Stomach (tissue), 9 donors: ENCODE measurements around the gene PRDM12. TPM values are rescaled to one million over a fixed set of nuclear protein-coding genes. Genes with fewer than 3 reads are reported as not detected.

Experiments used
- DNase-seq, 2 donors: peaks; one replicate each; pipeline versions ENCODE4 v3.0.0 to v3.0.0-alpha.2; 2013 to 2019
- H3K27ac ChIP-seq, 5 donors: fragments of 200-600 bp in 4 of 5; sonication (generic) in 4 of 5; one replicate each; pipeline ENCODE4 v1.5.1; 2013 to 2019; ENCODE audit warnings: mild to moderate bottlenecking in 1 of 5, moderate library complexity in 1 of 5
- H3K27me3 ChIP-seq, 3 donors: fragments of 200-600 bp; sonication (generic); one replicate each; pipeline ENCODE4 v1.5.1; 2017 to 2019; ENCODE audit warnings: mixed run types in 1 of 3
- H3K36me3 ChIP-seq, 4 donors: fragments of 200-600 bp; sonication (generic); 1 replicate in 3 of 4; 2 replicates in 1 of 4; pipeline ENCODE4 v1.5.1; 2016 to 2019
- H3K4me1 ChIP-seq, 4 donors: fragments of 200-600 bp; sonication (generic); one replicate each; pipeline ENCODE4 v1.5.1; 2016 to 2019
- H3K4me3 ChIP-seq, 4 donors: fragments of 200-600 bp; sonication (generic) in 3 of 4; one replicate each; pipeline ENCODE4 v1.5.1; 2016 to 2019; ENCODE audit warnings: mild to moderate bottlenecking in 1 of 4
- H3K9me3 ChIP-seq, 4 donors: fragments of 200-600 bp; sonication (generic); one replicate each; pipeline ENCODE4 v1.5.1; 2016 to 2019
- EP300 ChIP-seq: sonication (generic); formaldehyde crosslinking; IDR thresholded peaks from one replicate; pipeline ENCODE4 v1.6.1; 2017; ENCODE audit warnings: antibody characterized with exemption
- POLR2A ChIP-seq, 4 donors: fragments of 450-650 bp; IDR thresholded peaks; one replicate each; pipeline ENCODE4 v1.6.1; 2016; ENCODE audit warnings: antibody characterized with exemption in 4 of 4, control low read depth in 2 of 4, mild to moderate bottlenecking in 1 of 4, moderate library complexity in 1 of 4
- POLR2AphosphoS5 ChIP-seq, 3 donors: sonication (generic); formaldehyde crosslinking; IDR thresholded peaks; one replicate each; pipeline ENCODE4 v1.6.1; 2016; ENCODE audit warnings: antibody characterized with exemption in 3 of 3
- WGBS, 5 donors: extraction: QIAGEN DNeasy Blood & Tissue Kit in 3 of 5; methylation state at CpG; one replicate each; pipeline versions ENCODE4 v1.1.5 to v1.1.7; 2013 to 2018; 5-methylcytosine and 5-hydroxymethylcytosine counted together
- intact Hi-C: fragments of 100-400 bp; cut with DNase I; formaldehyde crosslinking; loops from one replicate; pipeline ENCODE4 v1.15.1; 2023; ENCODE audit warnings: low total_unique reads
- polyA plus RNA-seq, 3 donors: library from polyadenylated mRNA; stranded (reverse); fragments of 200-250 nt; gene quantifications; one replicate each; pipeline ENCODE4 v1.2.3, GENCODE V29; 2013
- total RNA-seq, 5 donors: library from RNA; depleted of rRNA; stranded (reverse); fragments of >200 nt; gene quantifications; one replicate each; pipeline versions ENCODE4 v1.1.0 to v1.2.3, GENCODE V29; 2014 to 2016
- TF ChIP-seq, protein P1 (sequence below), 7 experiments: fragments of 450-650 bp in 4 of 7; fragments of 200-600 bp in 3 of 7; sonication (generic) in 3 of 7; IDR thresholded peaks; one replicate each; pipeline ENCODE4 v1.5.1; 2016 to 2019; ENCODE audit warnings: antibody characterized with exemption in 7 of 7, control low read depth in 2 of 7, mild to moderate bottlenecking in 1 of 7
- donor health status: healthy with polysubstance abuse.
- donor health status: Bipolar disorder and iron deficiency.
- donor health status: healthy.

The PRDM12 gene
- total and polyA plus RNA-seq, 8 donors: 0.08 TPM; not detected in 7

DNA sequence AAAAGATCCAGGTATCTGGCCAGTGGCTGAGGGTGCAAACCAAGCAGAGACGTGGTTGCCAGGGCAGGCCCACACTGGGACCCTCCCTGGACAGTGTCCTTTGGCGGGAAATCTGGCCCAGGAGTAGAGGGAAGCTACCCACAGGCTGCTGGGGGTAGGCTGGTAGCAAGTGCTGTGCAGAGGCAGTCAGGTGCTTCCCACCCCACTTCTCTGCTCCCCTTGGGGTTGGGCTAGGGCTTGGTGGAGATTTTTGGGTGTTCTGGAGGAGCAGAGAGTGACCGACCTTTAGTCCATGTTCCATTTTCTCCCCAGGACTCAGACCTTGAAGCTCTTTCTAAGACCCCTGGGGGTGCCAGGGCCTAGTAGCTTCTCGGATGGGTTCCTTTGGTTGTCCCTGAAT is 5.6 kb downstream of the PRDM12 start:
- H3K27me3 ChIP-seq: peaks cover 9 to 40% (median 40%) of the 10 kb centered on the region in 3 donors
- peaks cover 11 to 19% (median 18%) of the 10 kb centered on the region in 4 donors for H3K4me1 ChIP-seq
- intact Hi-C loops: no loop called here
- no peak overlapping the region for H3K27ac ChIP-seq
- no peak overlapping the region for H3K4me3 ChIP-seq
- 73 to 94% (median 86%) methylated on average over 4 of the region's 4 CpGs for WGBS, 5 donors
- no peaks in the 10 kb centered on the region for H3K36me3 ChIP-seq
- no peaks in the 10 kb centered on the region for H3K9me3 ChIP-seq
- TF ChIP-seq EP300: no peak
- TF ChIP-seq POLR2A (IDR thresholded peaks at IDR 0.05): no peak
- no peak for TF ChIP-seq POLR2AphosphoS5 (IDR thresholded peaks at IDR 0.05)
- TF ChIP-seq, protein P1, sequence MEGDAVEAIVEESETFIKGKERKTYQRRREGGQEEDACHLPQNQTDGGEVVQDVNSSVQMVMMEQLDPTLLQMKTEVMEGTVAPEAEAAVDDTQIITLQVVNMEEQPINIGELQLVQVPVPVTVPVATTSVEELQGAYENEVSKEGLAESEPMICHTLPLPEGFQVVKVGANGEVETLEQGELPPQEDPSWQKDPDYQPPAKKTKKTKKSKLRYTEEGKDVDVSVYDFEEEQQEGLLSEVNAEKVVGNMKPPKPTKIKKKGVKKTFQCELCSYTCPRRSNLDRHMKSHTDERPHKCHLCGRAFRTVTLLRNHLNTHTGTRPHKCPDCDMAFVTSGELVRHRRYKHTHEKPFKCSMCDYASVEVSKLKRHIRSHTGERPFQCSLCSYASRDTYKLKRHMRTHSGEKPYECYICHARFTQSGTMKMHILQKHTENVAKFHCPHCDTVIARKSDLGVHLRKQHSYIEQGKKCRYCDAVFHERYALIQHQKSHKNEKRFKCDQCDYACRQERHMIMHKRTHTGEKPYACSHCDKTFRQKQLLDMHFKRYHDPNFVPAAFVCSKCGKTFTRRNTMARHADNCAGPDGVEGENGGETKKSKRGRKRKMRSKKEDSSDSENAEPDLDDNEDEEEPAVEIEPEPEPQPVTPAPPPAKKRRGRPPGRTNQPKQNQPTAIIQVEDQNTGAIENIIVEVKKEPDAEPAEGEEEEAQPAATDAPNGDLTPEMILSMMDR (IDR thresholded peaks at IDR 0.05): no peak
- no peak for DNase-seq

DNA sequence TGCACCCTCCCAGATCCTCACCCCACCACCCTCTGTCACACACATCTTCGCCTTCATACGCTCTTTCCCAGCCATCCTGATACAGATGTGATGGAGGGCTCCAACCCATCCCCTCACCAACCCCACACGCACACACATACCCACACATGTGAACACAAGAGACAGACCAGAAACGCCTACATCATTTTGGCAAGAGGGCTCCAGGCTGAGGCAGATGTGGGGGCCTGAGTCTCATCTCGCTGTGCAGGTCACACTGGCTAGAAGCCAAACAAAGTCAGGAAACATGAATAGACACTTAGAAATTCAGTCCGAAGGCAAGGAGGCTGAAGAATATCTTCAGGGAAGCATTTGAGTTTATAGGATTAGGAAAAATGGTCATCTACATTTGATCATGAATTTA is 6.2 kb downstream of the PRDM12 start:
- intact Hi-C loops: no loop called here
- peaks cover 7 to 33% (median 33%) of the 10 kb centered on the region in 3 donors for H3K27me3 ChIP-seq
- no peaks in the 10 kb centered on the region for H3K36me3 ChIP-seq
- peaks cover 5 to 12% (median 11%) of the 10 kb centered on the region in 4 donors for H3K4me1 ChIP-seq
- H3K4me3 ChIP-seq: no peak overlapping the region
- H3K9me3 ChIP-seq: no peaks in the 10 kb centered on the region
- 76 to 87% (median 85%) methylated on average over 6 of the region's 6 CpGs for WGBS, 5 donors
- no peak for DNase-seq
- TF ChIP-seq POLR2A (IDR thresholded peaks at IDR 0.05) (no peak), POLR2AphosphoS5 (IDR thresholded peaks at IDR 0.05) (no peak)
- TF ChIP-seq, protein P1 (IDR thresholded peaks at IDR 0.05): no peak
- H3K27ac ChIP-seq: no peak overlapping the region

DNA sequence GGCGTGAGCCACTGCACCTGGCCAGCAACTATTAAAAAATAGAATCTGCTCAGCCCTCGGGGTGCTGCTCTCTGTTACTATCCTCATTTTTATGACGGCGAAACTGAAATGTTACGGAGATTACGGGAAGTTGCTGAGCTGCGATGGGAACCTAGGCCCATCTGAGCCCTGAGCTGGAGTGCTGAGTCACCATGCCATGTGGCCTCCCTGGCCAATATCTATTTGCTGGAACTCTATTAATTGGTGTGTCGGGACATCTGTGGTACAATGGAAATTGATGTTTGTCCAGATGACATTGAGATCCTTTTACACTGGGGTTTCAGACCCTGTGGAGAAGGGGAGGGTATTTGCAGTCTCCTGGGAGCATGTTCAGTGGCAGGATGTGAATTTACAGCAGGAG is 8.1 kb downstream of the PRDM12 start:
- TF ChIP-seq EP300 (no peak), POLR2A (IDR thresholded peaks at IDR 0.05) (no peak), POLR2AphosphoS5 (IDR thresholded peaks at IDR 0.05) (no peak)
- TF ChIP-seq, protein P1 (IDR thresholded peaks at IDR 0.05): no peak
- no peak for DNase-seq
- H3K4me1 ChIP-seq: no peaks in the 10 kb centered on the region
- H3K27ac ChIP-seq: no peak overlapping the region
- intact Hi-C loops: no loop called here
- no peaks in the 10 kb centered on the region for H3K9me3 ChIP-seq
- H3K4me3 ChIP-seq: no peak overlapping the region
- 83 to 91% (median 90%) methylated on average over 8 of the region's 8 CpGs for WGBS, 5 donors
- no peaks in the 10 kb centered on the region for H3K36me3 ChIP-seq
- peaks cover 0 to 15% (median 15%) of the 10 kb centered on the region in 3 donors for H3K27me3 ChIP-seq

DNA sequence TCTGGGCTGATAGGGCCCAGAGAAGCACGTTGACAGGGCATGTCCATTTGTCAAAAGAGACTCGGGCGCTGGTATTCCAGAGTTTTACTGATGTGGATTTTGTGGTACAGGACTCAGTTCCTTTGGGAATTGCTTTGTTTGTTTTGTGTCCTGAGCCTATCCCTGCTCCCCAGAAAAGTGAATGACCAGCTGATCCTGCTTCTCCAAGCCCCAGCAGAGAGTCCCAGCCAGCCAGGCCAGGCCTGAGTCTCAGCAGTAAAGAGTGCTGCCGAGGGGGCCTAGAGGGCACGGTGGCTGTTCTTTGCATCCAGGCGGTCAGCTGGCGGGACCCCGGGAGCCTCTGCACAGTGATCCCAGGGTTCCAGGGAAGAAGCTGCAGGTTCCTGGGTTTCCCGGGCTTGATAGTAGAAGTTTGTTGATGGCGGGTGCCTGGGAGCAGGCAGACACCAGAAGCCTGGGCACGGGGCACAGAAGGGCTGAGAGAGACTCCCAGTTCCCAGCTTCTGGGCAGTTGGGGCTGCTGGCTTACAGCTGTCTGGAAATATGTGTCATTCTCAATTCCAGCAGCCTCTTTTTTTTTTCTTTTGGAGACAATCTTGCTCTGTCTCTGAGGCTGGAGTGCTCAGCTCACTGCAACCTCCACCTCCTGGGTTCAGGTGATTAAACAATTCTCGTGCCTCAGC is 8.7 kb downstream of the PRDM12 start:
- no peak overlapping the region for H3K4me3 ChIP-seq
- TF ChIP-seq POLR2A (IDR thresholded peaks at IDR 0.05): no peak
- H3K9me3 ChIP-seq: no peaks in the 10 kb centered on the region
- no peak overlapping the region for H3K27ac ChIP-seq
- H3K4me1 ChIP-seq: no peaks in the 10 kb centered on the region
- intact Hi-C loops: no loop called here
- H3K27me3 ChIP-seq: peaks cover 0 to 9% (median 9%) of the 10 kb centered on the region in 3 donors
- WGBS, 5 donors: 74 to 82% (median 81%) methylated on average over 8 to 12 of the region's 12 CpGs
- no peak for DNase-seq
- H3K36me3 ChIP-seq: no peaks in the 10 kb centered on the region

DNA sequence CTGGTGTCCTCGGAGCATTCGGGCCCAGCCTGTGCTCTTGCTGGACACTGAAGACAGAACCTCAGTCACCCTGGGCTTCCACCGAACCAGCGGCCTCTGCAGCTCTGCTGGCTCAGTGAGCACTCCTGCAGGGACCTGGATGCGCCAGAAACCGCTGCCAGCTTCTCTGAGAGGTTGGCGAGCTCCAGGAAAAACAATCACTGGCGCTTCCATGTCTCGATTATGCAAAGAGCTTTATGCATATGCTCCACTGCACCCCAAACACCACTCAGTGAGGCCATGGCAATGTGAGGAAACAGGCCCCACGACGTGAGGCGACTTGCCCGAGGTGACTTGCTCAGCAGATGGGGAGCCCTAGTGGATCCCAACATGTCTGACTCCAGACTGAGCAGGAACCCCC is 11.0 kb downstream of the PRDM12 start:
- H3K36me3 ChIP-seq: no peaks in the 10 kb centered on the region
- 79 to 86% (median 84%) methylated on average over 9 to 13 of the region's 13 CpGs for WGBS, 5 donors
- H3K4me1 ChIP-seq: no peaks in the 10 kb centered on the region
- TF ChIP-seq POLR2A (IDR thresholded peaks at IDR 0.05) (no peak), POLR2AphosphoS5 (IDR thresholded peaks at IDR 0.05) (no peak), EP300 (no peak)
- TF ChIP-seq, protein P1 (IDR thresholded peaks at IDR 0.05): no peak
- no peak overlapping the region for H3K4me3 ChIP-seq
- no peak for DNase-seq
- no peak overlapping the region for H3K27ac ChIP-seq
- no peaks in the 10 kb centered on the region for H3K9me3 ChIP-seq
- intact Hi-C loops: no loop called here
- H3K27me3 ChIP-seq: peaks cover 0 to 19% (median 0%) of the 10 kb centered on the region in 3 donors
